ENCODE results near the gene CNN3. TPM values are rescaled to one million over a fixed set of nuclear protein-coding genes. Genes with fewer than 3 reads are reported as not detected.

CNN3 gene
- total RNA-seq, 2 donors from 2014 or later = 275 to 308 TPM

DNA sequence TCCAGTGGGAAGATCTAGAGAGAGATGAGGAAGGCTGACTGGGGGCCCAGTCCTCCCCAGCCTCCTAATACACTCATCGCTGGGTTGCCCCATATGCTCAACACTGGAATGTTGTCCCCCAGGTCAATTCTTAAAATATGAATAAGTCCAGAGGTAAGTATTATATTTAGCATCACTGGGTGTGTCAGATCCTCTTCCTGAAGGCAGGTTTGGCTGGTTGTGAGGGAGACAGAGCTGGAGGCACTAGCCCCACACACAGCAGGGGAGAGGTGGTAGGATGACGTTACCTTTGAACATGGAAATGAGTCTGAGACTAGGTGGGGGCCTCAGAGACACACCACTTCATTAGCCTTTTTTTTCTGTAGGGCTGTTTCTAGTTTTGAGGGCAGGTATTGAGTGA is 64.2 kb downstream of the CNN3 start:
- Mint-ChIP-seq H3K27ac (no peak overlapping the region), H3K36me3 (ENCODE audit: low read depth) (no peaks in the 10 kb centered on the region), H3K9me3 (no peaks in the 10 kb centered on the region), H3K4me1 (peaks cover 34% of the 10 kb centered on the region), H3K27me3 (ENCODE audit: insufficient read depth) (no peaks in the 10 kb centered on the region), H3K4me3 (no peak overlapping the region)
- Histone ChIP-seq H3K27me3 (ENCODE audit: control insufficient read depth, insufficient read depth, low read length, poor library complexity, severe bottlenecking) (no peaks in the 10 kb centered on the region), H3K36me3 (ENCODE audit: control insufficient read depth, insufficient read depth, low read length) (no peaks in the 10 kb centered on the region), H3K4me3 (ENCODE audit: low read length) (no peak overlapping the region), H3K9me3 (ENCODE audit: control insufficient read depth, low read length) (no peaks in the 10 kb centered on the region), H3K9ac (ENCODE audit: extremely low read depth, low read length, poor library complexity, severe bottlenecking) (no peak overlapping the region), H3K27ac (ENCODE audit: low read depth, low read length) (no peak overlapping the region), H3K4me1 (ENCODE audit: control insufficient read depth, insufficient read depth, low read length) (peaks cover 4% of the 10 kb centered on the region)
- TF ChIP-seq CTCF (conservative IDR thresholded peaks at IDR 0.05) = no peak
- DNase-seq = no peak
- 90% methylated on average over 2 of the region's 2 CpGs; no CpG with 5 or more reads in 1 of the 2 experiments for WGBS, 2 experiments (ENCODE audit: insufficient coverage in 1 of 2, insufficient read length in 1 of 2)

- Mint-ChIP-seq H3K27ac (no peak overlapping the region), H3K27me3 (ENCODE audit: insufficient read depth) (no peaks in the 10 kb centered on the region), H3K36me3 (ENCODE audit: low read depth) (no peaks in the 10 kb centered on the region), H3K4me3 (no peak overlapping the region), H3K9me3 (no peaks in the 10 kb centered on the region), H3K4me1 (peaks cover 19% of the 10 kb centered on the region)
- no peak overlapping the region for H3K9ac ChIP-seq (ENCODE audit: extremely low read depth, low read length, poor library complexity, severe bottlenecking)
- 68 to 69% methylated on average over 2 of the region's 2 CpGs for WGBS, 2 experiments (ENCODE audit: insufficient coverage in 1 of 2, insufficient read length in 1 of 2)
- no peak for TF ChIP-seq CTCF (conservative IDR thresholded peaks at IDR 0.05)
- no peak overlapping the region for H3K4me3 ChIP-seq (ENCODE audit: low read length)
- H3K9me3 ChIP-seq (ENCODE audit: control insufficient read depth, low read length) = no peaks in the 10 kb centered on the region
- peaks cover 2% of the 10 kb centered on the region for H3K4me1 ChIP-seq (ENCODE audit: control insufficient read depth, insufficient read depth, low read length)
- no peaks in the 10 kb centered on the region for H3K36me3 ChIP-seq (ENCODE audit: control insufficient read depth, insufficient read depth, low read length)
- H3K27ac ChIP-seq (ENCODE audit: low read depth, low read length) = no peak overlapping the region
- H3K27me3 ChIP-seq (ENCODE audit: control insufficient read depth, insufficient read depth, low read length, poor library complexity, severe bottlenecking) = peaks cover 10% of the 10 kb centered on the region
- no peak for DNase-seq
These were observed 67.7 kb downstream of the CNN3 start for GRCh38 chr1:94859174-94859573.

- peaks cover 2% of the 10 kb centered on the region for H3K4me1 ChIP-seq (ENCODE audit: control insufficient read depth, insufficient read depth, low read length)
- no peak overlapping the region for H3K4me3 ChIP-seq (ENCODE audit: low read length)
- H3K9ac ChIP-seq (ENCODE audit: extremely low read depth, low read length, poor library complexity, severe bottlenecking) = no peak overlapping the region
- H3K9me3 ChIP-seq (ENCODE audit: control insufficient read depth, low read length) = no peaks in the 10 kb centered on the region
- no peaks in the 10 kb centered on the region for H3K36me3 ChIP-seq (ENCODE audit: control insufficient read depth, insufficient read depth, low read length)
- no peaks in the 10 kb centered on the region for H3K9me3 Mint-ChIP-seq
- TF ChIP-seq CTCF (conservative IDR thresholded peaks at IDR 0.05) = no peak
- 94% methylated on average over 2 of the region's 2 CpGs; no CpG with 5 or more reads in 1 of the 2 experiments for WGBS, 2 experiments (ENCODE audit: insufficient coverage in 1 of 2, insufficient read length in 1 of 2)
- no peak overlapping the region for H3K27ac Mint-ChIP-seq
- no peak for DNase-seq
- H3K27me3 Mint-ChIP-seq (ENCODE audit: insufficient read depth) = no peaks in the 10 kb centered on the region
- no peak overlapping the region for H3K4me3 Mint-ChIP-seq
- H3K4me1 Mint-ChIP-seq = peaks cover 10% of the 10 kb centered on the region
- H3K36me3 Mint-ChIP-seq (ENCODE audit: low read depth) = no peaks in the 10 kb centered on the region
- peaks cover 10% of the 10 kb centered on the region for H3K27me3 ChIP-seq (ENCODE audit: control insufficient read depth, insufficient read depth, low read length, poor library complexity, severe bottlenecking)
- no peak overlapping the region for H3K27ac ChIP-seq (ENCODE audit: low read depth, low read length)
These were observed 68.6 kb downstream of the CNN3 start for GRCh38 chr1:94858276-94858675.

Measured in endodermal cell (in vitro differentiated cells).